HG03558 (cell line): ENCODE data around the gene ARHGAP33.
"Not testable (repeated sequence)": the region's sequence is repeated elsewhere in the genome, so short reads cannot be mapped to it uniquely, and the experiment has no call there.

Source experiments
- ATAC-seq: cut with Tn5 transposase; IDR thresholded peaks from one replicate; pipeline ENCODE4 v1.9.1; 2021; ENCODE audit warnings: moderate number of reproducible peaks; ENCODE audit not compliant: unreplicated experiment; ENCODE audit errors: extremely low read depth

ARHGAP33 gene

GRCh38 chr19:35791814-35792279 is 16.5 kb downstream of the ARHGAP33 start:
- ATAC-seq: no peak

- ATAC-seq: no peak
These were observed 16.9 kb downstream of the ARHGAP33 start for GRCh38 chr19:35792312-35792711.

- ATAC-seq: no peak
These were observed 17.5 kb downstream of the ARHGAP33 start for GRCh38 chr19:35792888-35793287.

- no peak for ATAC-seq
These were observed 18.2 kb downstream of the ARHGAP33 start for GRCh38 chr19:35793381-35794165.

- ATAC-seq: not testable (repeated sequence)
These were observed 20.2 kb downstream of the ARHGAP33 start for GRCh38 chr19:35795564-35795963.

DNA sequence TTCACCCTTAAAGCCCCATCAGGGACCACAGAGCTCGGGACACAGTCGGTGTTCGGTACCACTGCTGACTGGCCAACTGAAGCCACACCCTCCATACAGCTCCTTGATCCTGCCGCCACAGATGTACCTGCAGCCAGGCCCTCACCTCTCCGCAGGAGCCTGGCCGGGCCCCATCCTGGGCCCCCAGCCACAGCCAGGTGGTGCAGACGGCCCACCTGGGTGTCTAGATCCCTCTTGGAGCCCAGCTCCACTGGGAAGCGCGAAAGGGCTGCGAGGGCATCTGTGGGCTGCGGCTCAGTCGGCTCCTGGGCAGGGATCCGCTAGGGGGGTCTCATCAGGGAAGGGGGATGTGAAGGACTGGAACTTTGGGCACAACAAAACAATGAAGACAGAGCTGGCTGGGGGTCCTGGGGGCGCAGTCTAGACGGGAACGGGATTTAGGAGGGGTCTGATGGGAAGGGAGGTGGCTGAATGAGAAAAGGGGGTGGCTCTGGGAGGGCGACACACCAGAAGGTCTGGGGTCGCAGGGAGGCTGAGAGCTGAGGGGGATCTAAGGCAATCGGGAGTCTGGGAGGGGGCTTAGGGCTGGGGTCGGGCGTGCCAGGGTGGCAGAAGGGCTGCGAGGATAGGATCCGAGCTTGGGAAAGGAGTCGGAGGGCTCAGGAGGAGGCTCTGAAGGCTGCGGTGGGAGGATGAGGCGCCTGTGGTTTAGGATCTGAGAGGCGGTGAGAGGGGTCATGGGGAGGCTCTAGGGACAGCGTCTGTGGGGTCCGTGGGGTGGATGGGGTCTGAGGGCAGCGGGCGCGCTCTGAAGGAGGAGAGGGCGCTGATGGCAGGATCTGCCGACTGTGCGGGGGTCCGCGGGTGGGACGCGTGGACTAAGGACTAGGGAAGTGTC is 21.5 kb downstream of the ARHGAP33 start:
- no peak for ATAC-seq

DNA sequence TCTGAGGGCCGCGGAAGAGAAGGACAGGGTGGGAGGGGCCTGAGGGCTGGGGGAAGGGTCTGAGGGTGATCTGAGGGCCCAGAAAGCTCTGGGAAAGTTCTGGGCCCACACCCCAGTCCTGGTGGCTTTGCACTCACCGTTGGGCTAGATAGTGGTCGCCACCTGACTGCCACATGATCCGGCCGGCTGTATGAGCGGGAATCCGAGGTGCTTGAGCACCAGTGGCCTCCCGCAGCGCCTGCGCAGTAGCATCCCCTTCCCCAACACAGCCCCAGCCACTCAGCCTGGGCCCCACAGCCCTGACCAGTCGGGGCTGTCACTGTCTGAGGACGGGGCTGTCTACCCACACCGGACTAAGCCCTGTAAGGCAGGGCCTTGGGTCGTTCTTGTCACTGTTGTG is 22.3 kb downstream of the ARHGAP33 start:
- ATAC-seq: no peak

GRCh38 chr19:35801828-35802227 is 26.5 kb downstream of the ARHGAP33 start:
- ATAC-seq: no peak

DNA sequence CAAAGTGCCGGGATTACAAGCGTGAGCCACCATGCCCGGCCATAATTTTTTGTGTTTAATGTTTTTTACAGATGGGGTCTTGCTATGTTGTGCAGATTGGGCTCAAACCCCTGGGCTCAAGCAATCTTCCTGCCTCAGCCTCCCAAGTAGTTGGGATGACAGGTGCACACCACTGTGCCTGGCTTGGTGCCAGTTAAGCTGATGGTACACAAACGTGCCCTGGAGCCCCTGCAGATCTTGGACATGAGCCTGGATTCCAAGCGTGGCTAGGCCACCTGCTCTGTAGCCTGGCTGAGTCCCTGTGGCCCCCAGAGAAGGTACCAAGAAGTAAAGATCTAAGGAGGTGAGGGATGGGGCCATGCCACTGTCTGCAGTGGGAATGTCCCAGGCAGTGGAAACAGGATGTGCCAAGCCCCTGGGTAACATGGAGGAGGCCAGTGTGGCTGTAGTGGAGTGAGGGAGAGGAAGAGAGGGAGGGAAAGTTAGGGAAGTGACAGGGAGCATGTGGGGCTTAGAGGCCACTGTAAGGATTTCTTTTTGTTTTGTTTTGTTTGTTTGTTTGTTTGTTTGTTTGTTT is 30.2 kb downstream of the ARHGAP33 start:
- ATAC-seq: no peak

- ATAC-seq: no peak
These were observed 31.2 kb downstream of the ARHGAP33 start for GRCh38 chr19:35806597-35806996.

- no peak for ATAC-seq
These were observed 32.3 kb downstream of the ARHGAP33 start for GRCh38 chr19:35807633-35808032.

DNA sequence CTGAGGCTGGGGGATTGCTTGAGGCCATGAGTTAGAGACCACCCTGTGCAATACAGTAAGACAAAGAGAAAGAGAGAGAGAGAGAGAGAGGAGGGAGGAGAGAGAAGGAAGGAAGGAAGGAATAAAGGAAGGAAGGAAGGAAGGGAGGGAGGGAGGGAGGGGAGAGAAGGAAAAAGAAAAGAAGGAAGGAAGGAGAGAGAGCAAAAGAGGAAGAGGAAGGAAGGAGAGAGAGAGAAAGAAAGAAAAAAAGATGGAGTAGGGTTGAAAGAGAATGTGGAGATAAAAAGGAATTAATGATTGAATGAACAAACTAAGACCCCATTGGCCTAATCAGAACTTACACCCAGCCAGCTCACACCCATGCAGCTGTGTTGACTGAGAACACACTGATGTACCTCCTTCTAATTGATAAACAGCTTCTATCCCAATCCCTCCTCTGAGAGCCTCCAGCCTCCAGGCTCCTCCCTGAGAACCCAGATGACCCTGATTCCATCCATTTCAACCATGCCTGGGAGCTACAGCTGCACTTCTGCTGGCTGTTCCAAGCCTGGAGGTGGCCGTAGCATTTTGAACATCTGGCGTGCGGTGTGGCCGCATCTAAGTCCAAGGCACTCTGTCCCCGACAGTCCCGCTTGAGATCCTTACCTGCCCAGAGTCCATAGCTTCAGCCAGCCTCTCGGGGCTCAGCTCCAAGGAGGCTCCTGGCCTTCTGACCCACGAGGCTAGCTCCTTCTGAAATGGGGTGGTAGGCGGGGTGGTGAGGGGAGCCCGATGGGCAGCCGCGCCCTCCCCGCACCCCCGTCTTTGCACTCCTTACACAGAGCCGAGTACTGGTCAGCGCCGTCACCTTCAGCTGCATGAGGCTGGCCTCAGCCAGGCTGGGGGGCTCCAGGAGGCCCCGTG is 36.2 kb downstream of the ARHGAP33 start:
- ATAC-seq: no peak

- ATAC-seq: no peak
These were observed 37.1 kb downstream of the ARHGAP33 start, which contains the start of gene PRODH2 for GRCh38 chr19:35812220-35813042. Gene PRODH2, minus strand, starts transcription at chr19:35812845. Its CDS starts 40 bp downstream, at chr19:35812805.

DNA sequence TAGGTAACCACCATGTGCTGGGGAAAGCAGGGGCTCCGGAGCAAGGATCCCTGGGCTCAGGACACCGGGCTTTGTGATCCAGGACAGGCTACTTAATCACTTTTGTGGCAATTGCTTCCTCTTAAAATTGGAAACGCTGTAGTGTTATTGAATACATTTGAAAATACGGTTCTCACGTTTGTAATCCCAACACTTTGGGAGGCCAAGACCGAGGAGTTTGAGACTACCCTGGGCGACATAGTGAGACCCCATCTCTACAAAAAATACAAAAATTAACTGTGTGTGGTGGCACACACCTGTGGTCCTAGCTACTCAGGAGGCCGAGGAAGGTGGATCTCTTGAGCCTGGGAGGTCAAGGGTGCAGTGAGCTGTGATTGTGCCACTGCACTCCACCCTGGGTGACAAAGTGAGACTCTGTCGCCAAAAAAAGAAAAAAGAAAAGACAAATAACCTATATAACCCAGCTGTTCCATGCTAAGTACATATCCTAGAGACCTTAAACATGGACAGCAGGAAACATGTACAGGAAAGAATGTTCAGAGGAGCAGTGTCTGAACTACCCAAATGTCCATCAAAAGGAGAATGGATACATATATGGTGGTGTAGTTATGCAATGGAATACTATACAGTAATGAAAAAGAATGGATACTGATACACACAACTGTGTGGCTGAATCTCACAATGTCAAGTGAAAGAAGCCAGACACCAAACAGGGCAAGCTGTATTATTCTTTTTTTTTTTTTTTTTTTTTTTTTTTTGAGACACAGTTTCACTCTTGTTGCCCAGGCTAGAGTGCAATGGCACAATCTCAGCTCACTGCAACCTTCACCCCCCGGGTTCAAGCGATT is 37.9 kb downstream of the ARHGAP33 start:
- ATAC-seq: no peak

DNA sequence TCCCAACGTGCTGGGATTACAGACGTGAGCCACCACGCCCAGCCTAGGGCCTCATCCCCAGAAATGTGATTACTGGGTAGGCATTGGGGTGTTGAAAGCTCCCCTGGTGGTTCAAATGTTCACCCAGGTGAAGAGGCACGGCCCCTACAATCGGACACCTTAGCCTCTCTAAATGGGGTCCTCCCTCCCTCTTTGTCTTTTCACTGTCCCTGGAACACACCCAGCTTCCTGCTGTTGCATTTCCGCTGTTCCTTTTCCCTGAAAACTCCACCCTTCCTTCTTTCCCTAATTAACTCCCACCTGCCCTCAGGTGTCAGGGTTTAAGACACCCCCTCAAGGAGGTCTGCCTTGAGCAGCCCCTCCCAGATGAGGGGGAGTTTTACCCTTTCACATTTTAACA is 40.9 kb downstream of the ARHGAP33 start:
- ATAC-seq: no peak

DNA sequence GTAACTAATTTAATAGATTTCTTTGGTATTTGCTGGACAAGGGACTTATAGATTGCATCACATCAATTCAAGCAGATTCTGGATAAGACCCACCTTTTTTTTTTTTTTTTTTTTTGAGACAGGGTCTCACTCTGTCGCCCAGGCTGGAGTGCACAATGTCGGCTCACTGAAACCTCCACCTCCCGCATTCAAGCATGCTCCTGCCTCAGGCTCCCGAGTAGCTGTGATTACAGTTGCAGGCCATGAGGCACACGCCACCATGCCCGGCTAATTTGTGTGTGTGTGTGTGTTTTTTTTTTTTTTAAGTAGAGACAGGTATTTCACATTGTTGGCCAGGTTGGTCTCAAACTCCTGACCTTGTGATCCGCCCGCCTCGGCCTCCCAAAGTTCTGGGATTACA is 41.5 kb downstream of the ARHGAP33 start:
- no peak for ATAC-seq

DNA sequence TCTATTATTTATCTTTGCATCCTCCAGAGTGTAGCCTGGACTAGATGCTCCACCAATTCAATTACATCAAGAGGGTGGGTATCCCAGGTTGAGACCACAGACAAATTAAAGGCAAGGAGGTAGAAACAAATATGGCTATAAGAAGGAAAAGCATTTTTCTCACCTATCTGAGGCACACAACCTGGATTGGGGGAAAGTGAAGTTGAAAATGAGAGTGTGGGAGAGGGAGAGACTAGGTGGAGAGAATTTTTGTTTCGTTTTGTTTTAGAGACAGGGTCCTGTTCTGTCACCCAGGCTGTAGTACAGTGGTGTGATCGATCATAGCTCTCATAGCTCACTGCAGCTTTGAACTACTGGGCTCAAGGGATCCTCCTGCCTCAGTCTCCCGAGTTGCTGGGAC is 43.1 kb downstream of the ARHGAP33 start:
- ATAC-seq: no peak

- ATAC-seq: no peak
These were observed 47.2 kb downstream of the ARHGAP33 start for GRCh38 chr19:35822579-35822978.
